Mammary epithelial cell (primary cell): ENCODE data around the gene PRUNE2.

Source experiments
- CTCF ChIP-seq, 2 donors: IDR thresholded peaks in 1 of 2; conservative IDR thresholded peaks in 1 of 2; 2 replicates each; pipeline ENCODE4 v1.5.1; 2011 to 2012; ENCODE audit warnings: inconsistent platforms in 2 of 2, low read length in 2 of 2, mild to moderate bottlenecking in 2 of 2, control low read depth in 1 of 2, low read depth in 1 of 2; ENCODE audit not compliant: insufficient read depth in 1 of 2; ENCODE audit errors: extremely low read depth in 1 of 2
- EZH2 ChIP-seq: IDR thresholded peaks from 2 replicates; pipeline ENCODE4 v1.6.1; 2012; ENCODE audit warnings: low read length, inconsistent platforms, borderline replicate concordance

- no peak for TF ChIP-seq CTCF (conservative IDR thresholded peaks at IDR 0.05 in 1 of 2, IDR thresholded peaks at IDR 0.05 in 1 of 2; ENCODE audit: extremely low read depth in 1 of 2, insufficient read depth in 1 of 2, low read depth in 1 of 2, low read length in 2 of 2)
- no peak for TF ChIP-seq EZH2
Measured at GRCh38 chr9:76799473-76799872, 106.4 kb downstream of the PRUNE2 start.
